H9 (cell line): ENCODE results near the gene CACTIN. TPM values are rescaled to one million over a fixed set of nuclear protein-coding genes. Genes with fewer than 3 reads are reported as not detected.

ENCODE experiments used
- DNase-seq: peaks from one replicate; pipeline ENCODE4 v3.0.0-alpha.2; 2017
- H2AFZ ChIP-seq: one replicate; pipeline ENCODE4 v1.6.1; 2013; ENCODE audit warnings: mild to moderate bottlenecking, low read length, control low read depth, moderate library complexity
- H2AK5ac ChIP-seq: 2 replicates; pipeline ENCODE4 v1.6.1; 2013; ENCODE audit warnings: low read length, control low read depth, mixed read lengths; ENCODE audit not compliant: insufficient read length
- H2BK120ac ChIP-seq: one replicate; pipeline ENCODE4 v1.6.1; 2013; ENCODE audit warnings: low read depth, mild to moderate bottlenecking, low read length, control low read depth, inconsistent platforms; ENCODE audit not compliant: poor library complexity, severe bottlenecking
- H2BK12ac ChIP-seq: 2 replicates; pipeline ENCODE4 v1.6.1; 2013; ENCODE audit warnings: low read length, control low read depth, mixed read lengths, low read depth; ENCODE audit not compliant: insufficient read length
- H2BK15ac ChIP-seq: 2 replicates; pipeline ENCODE4 v1.6.1; 2013; ENCODE audit warnings: low read depth, low read length, control low read depth
- H2BK20ac ChIP-seq: one replicate; pipeline ENCODE4 v1.6.1; 2013; ENCODE audit warnings: low read depth, mild to moderate bottlenecking, low read length, control low read depth, inconsistent platforms; ENCODE audit not compliant: poor library complexity, severe bottlenecking
- H2BK5ac ChIP-seq: 2 replicates; pipeline ENCODE4 v1.6.1; 2013; ENCODE audit warnings: low read length, control low read depth, mixed read lengths; ENCODE audit not compliant: insufficient read length
- H3K14ac ChIP-seq: 2 replicates; pipeline ENCODE4 v1.6.1; 2013; ENCODE audit warnings: low read length, control low read depth; ENCODE audit not compliant: insufficient read depth
- H3K18ac ChIP-seq: 2 replicates; pipeline ENCODE4 v1.6.1; 2013; ENCODE audit warnings: low read depth, mild to moderate bottlenecking, mixed read lengths, low read length, control low read depth; ENCODE audit not compliant: insufficient read length
- H3K23ac ChIP-seq: 2 replicates; pipeline ENCODE4 v1.6.1; 2013; ENCODE audit warnings: low read length, control low read depth, mixed read lengths, low read depth; ENCODE audit not compliant: insufficient read length
- H3K23me2 ChIP-seq: 2 replicates; pipeline ENCODE4 v1.6.1; 2013; ENCODE audit warnings: low read depth, mild to moderate bottlenecking, mixed read lengths, low read length, control low read depth; ENCODE audit not compliant: insufficient read length, poor library complexity, severe bottlenecking
- H3K27ac ChIP-seq: 2 replicates; pipeline ENCODE4 v1.5.1; 2013; ENCODE audit warnings: low read length, control low read depth, mixed read lengths, low read depth; ENCODE audit not compliant: insufficient read length
- H3K27me3 ChIP-seq: 2 replicates; pipeline ENCODE4 v1.6.1; 2013; ENCODE audit warnings: low read length, control low read depth, inconsistent platforms; ENCODE audit not compliant: insufficient read depth
- H3K4ac ChIP-seq: 2 replicates; pipeline ENCODE4 v1.6.1; 2013; ENCODE audit warnings: low read depth, mild to moderate bottlenecking, control low read depth, inconsistent platforms, low read length, moderate library complexity
- H3K4me1 ChIP-seq: 2 replicates; pipeline ENCODE4 v1.6.1; 2013; ENCODE audit warnings: low read length, control low read depth, inconsistent platforms; ENCODE audit not compliant: insufficient read depth
- H3K4me2 ChIP-seq: 2 replicates; pipeline ENCODE4 v1.6.1; 2013; ENCODE audit warnings: low read length, control low read depth, mixed read lengths; ENCODE audit not compliant: insufficient read length, insufficient read depth
- H3K56ac ChIP-seq: 2 replicates; pipeline ENCODE4 v1.6.1; 2013; ENCODE audit warnings: low read depth, mild to moderate bottlenecking, mixed read lengths, low read length, control low read depth; ENCODE audit not compliant: insufficient read length
- H3K79me1 ChIP-seq: 2 replicates; pipeline ENCODE4 v1.6.1; 2013; ENCODE audit warnings: low read depth, mild to moderate bottlenecking, moderate library complexity, low read length, control low read depth, inconsistent platforms; ENCODE audit not compliant: insufficient read depth, poor library complexity, severe bottlenecking
- H3K79me2 ChIP-seq: 2 replicates; pipeline ENCODE4 v1.6.1; 2013; ENCODE audit warnings: low read length, control low read depth, inconsistent platforms; ENCODE audit not compliant: insufficient read depth
- H3K9ac ChIP-seq: 2 replicates; pipeline ENCODE4 v1.6.1; 2013; ENCODE audit warnings: low read length, control low read depth, mixed read lengths; ENCODE audit not compliant: insufficient read length; ENCODE audit errors: extremely low read depth
- H3K9me3 ChIP-seq: one replicate; pipeline ENCODE4 v1.6.1; 2013; ENCODE audit warnings: low read depth, low read length, inconsistent platforms; ENCODE audit not compliant: control insufficient read depth
- H3T11ph ChIP-seq: one replicate; pipeline ENCODE4 v1.6.1; 2013; ENCODE audit warnings: mild to moderate bottlenecking, low read length, control low read depth, inconsistent platforms
- H4K20me1 ChIP-seq: one replicate; pipeline ENCODE4 v1.6.1; 2013; ENCODE audit not compliant: control insufficient read depth, insufficient read length, insufficient read depth
- H4K5ac ChIP-seq: 2 replicates; pipeline ENCODE4 v1.6.1; 2013; ENCODE audit warnings: low read depth, mild to moderate bottlenecking, mixed read lengths, low read length, control low read depth; ENCODE audit not compliant: insufficient read length
- H4K8ac ChIP-seq: replicated peaks from 2 replicates; pipeline ENCODE4 v1.6.1; 2013; ENCODE audit warnings: low read length, control low read depth, mixed read lengths, low read depth; ENCODE audit not compliant: insufficient read length
- H4K91ac ChIP-seq: 2 replicates; pipeline ENCODE4 v1.6.1; 2013; ENCODE audit warnings: low read depth, mild to moderate bottlenecking, moderate library complexity, mixed read lengths, low read length, control low read depth; ENCODE audit not compliant: insufficient read length
- H3K27ac Mint-ChIP-seq, 3 experiments: 2 replicates in 2 of 3; 3 replicates in 1 of 3; pipeline ENCODE4 v1.8.0; 2020 to 2021; ENCODE audit warnings: mixed read lengths in 3 of 3, mild to moderate bottlenecking in 1 of 3, moderate library complexity in 1 of 3
- H3K27me3 Mint-ChIP-seq: 2 replicates; pipeline ENCODE4 v1.8.0; 2021; ENCODE audit warnings: low read depth, mild to moderate bottlenecking, moderate library complexity, mixed read lengths
- H3K36me3 Mint-ChIP-seq, 3 experiments: 2 replicates in 2 of 3; 3 replicates in 1 of 3; pipeline ENCODE4 v1.8.0; 2020 to 2021; ENCODE audit warnings: low read depth in 3 of 3, mixed read lengths in 3 of 3; ENCODE audit not compliant: insufficient read depth in 1 of 3
- H3K4me1 Mint-ChIP-seq, 2 experiments: 2 replicates each; pipeline ENCODE4 v1.8.0; 2020; ENCODE audit warnings: mixed read lengths in 2 of 2
- H3K4me3 Mint-ChIP-seq, 2 experiments: 2 replicates in 1 of 2; 3 replicates in 1 of 2; pipeline ENCODE4 v1.8.0; 2020 to 2021; ENCODE audit warnings: mild to moderate bottlenecking in 2 of 2, mixed read lengths in 2 of 2, moderate library complexity in 1 of 2
- H3K9me3 Mint-ChIP-seq, 2 experiments: 2 replicates in 1 of 2; 3 replicates in 1 of 2; pipeline ENCODE4 v1.8.0; 2020; ENCODE audit warnings: mild to moderate bottlenecking in 2 of 2, mixed read lengths in 2 of 2, moderate library complexity in 1 of 2
- CTCF ChIP-seq: fragments of 200-600 bp; sonication (generic); conservative IDR thresholded peaks from 3 replicates; pipeline ENCODE4 v1.8.0; 2021; ENCODE audit warnings: antibody characterized with exemption, mild to moderate bottlenecking
- WGBS: extraction: QIAGEN DNeasy Blood & Tissue Kit; methylation state at CpG from one replicate; pipeline ENCODE4 v1.1.7; 2013; ENCODE audit warnings: missing lambda C conversion rate, low lambda C conversion rate, mixed read lengths; ENCODE audit not compliant: insufficient read length; ENCODE audit errors: extremely low coverage; 5-methylcytosine and 5-hydroxymethylcytosine counted together
- total RNA-seq: library from RNA; stranded (reverse); gene quantifications from 2 replicates; pipeline ENCODE4 v1.2.1, GENCODE V29; 2021

The CACTIN gene
- total RNA-seq, 1 experiment from 2014 or later, result 37.3 TPM

- no CpG with 5 or more reads among the region's 19 CpGs for WGBS
- no peak overlapping the region for H2BK15ac ChIP-seq
- 0 out of 7 replicates have a peak overlapping the region, but pooled peaks of 1 of the 3 experiments have one; percentile 47 for H3K27ac Mint-ChIP-seq
Measured at GRCh38 chr19:3575260-3575741, 51.3 kb downstream of the CACTIN start.

More at GRCh38 chr19:3575260-3575741, 51.3 kb downstream of the CACTIN start:
- Mint-ChIP-seq H3K9me3 (no peaks in the 10 kb centered on the region; a peak in 1 of 5 replicates), H3K27me3 (peaks cover 19% of the 10 kb centered on the region), H3K4me1 (peaks cover 13 to 26% of the 10 kb centered on the region in 2 experiments), H3K36me3 (peaks cover 8 to 10% (median 9%) of the 10 kb centered on the region in 3 experiments), H3K4me3 (peak overlapping the region; percentile 44 to 72)
- Histone ChIP-seq H3K18ac (no peak overlapping the region), H3K23ac (no peak overlapping the region), H2BK20ac (no peak overlapping the region), H3K4ac (no peak overlapping the region), H2BK12ac (no peak overlapping the region), H2BK120ac (no peak overlapping the region), H3K4me2 (no peak overlapping the region), H2AK5ac (no peak overlapping the region), H3K9me3 (no peaks in the 10 kb centered on the region), H3K9ac (no peak overlapping the region), H4K91ac (no peak overlapping the region), H4K8ac (no peak overlapping the region), H4K5ac (no peak overlapping the region), H3K79me1 (no peaks in the 10 kb centered on the region), H3K4me1 (no peaks in the 10 kb centered on the region), H3K56ac (no peak overlapping the region), H3K14ac (no peak overlapping the region), H3T11ph (no peak overlapping the region), H3K23me2 (peaks cover 13% of the 10 kb centered on the region), H2AFZ (no peak overlapping the region), H2BK5ac (no peak overlapping the region), H3K27ac (no peak overlapping the region), H3K79me2 (no peaks in the 10 kb centered on the region), H4K20me1 (no peaks in the 10 kb centered on the region), H3K27me3 (no peaks in the 10 kb centered on the region; the same call in 1 of the 2 replicates)
- peak; percentile 62; the same call in 2 of the 3 replicates for TF ChIP-seq CTCF
- DNase-seq, result peak; percentile 88
